NCI-H526 (cell line): ENCODE measurements around the gene NFATC4.
A peak's percentile ranks its signal among the peaks of the same experiment; 100 is the strongest.
"Not testable (repeated sequence)": the region's sequence is repeated elsewhere in the genome, so short reads cannot be mapped to it uniquely, and the experiment has no call there.

Experiments used
- DNase-seq, 2 experiments: peaks; one replicate each; lab custom pipeline; 2025; lab: John Stamatoyannopoulos, UW

Gene NFATC4

DNA sequence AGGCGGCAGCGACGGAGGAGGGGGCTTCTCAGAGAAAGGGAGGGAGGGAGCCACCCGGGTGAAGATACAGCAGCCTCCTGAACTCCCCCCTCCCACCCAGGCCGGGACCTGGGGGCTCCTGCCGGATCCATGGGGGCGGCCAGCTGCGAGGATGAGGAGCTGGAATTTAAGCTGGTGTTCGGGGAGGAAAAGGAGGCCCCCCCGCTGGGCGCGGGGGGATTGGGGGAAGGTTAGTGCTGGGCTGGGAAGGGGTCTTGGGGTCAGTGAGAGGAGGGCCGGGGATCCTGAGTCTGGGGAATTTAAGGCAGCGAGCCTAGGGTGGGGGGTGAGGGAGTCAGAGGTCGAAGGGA, 203 bp downstream of the NFATC4 start:
- no peak for DNase-seq

DNA sequence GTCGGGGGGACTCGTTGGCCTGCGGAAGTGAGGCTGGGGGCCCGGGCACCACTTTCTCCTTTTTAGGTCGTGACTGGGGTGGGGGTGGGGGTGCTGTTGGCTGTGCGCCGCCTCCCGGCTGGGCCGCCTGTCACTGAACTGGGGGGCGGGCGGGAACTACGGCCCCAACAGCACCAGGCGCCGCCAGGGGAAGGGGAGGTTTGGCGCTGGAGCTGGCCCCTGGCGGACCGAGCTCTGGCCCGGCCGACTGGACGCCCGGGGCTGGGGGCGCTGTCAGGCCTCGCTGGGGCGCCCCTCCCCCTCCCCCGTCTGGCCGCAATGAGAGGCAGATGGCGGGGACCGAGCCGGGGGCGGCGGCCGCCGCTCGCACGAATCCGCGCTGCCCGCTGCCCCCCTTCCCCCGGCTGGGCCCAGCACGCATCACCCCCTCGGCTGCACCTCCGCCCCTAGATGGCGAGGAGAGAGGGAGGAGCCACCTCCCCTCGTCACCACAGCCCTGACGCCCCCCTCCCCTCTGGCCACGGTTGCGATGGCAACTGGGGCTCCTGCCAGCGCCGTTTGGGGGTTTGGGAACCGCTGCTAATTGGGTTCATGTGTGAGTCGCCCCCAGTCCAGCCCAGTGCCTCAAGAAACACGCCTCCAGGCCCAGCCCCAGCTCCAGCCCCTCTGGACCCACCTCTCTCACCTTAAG, 723 bp downstream of the NFATC4 start:
- peak; percentile 29 to 62 for DNase-seq

- no peak for DNase-seq
These were observed 1.5 kb downstream of the NFATC4 start for GRCh38 chr14:24369463-24369862.

DNA sequence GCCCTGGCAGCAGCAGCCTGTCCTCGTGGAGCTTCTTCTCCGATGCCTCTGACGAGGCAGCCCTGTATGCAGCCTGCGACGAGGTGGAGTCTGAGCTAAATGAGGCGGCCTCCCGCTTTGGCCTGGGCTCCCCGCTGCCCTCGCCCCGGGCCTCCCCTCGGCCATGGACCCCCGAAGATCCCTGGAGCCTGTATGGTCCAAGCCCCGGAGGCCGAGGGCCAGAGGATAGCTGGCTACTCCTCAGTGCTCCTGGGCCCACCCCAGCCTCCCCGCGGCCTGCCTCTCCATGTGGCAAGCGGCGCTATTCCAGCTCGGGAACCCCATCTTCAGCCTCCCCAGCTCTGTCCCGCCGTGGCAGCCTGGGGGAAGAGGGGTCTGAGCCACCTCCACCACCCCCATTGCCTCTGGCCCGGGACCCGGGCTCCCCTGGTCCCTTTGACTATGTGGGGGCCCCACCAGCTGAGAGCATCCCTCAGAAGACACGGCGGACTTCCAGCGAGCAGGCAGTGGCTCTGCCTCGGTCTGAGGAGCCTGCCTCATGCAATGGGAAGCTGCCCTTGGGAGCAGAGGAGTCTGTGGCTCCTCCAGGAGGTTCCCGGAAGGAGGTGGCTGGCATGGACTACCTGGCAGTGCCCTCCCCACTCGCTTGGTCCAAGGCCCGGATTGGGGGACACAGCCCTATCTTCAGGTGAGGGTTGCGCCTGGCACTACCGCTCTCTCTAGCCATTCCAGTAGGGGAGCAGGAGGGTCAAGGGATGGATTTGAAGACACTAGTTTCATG, 2.1 kb downstream of the NFATC4 start:
- DNase-seq, result peak in 1 of 2 experiments; percentile 40

DNA sequence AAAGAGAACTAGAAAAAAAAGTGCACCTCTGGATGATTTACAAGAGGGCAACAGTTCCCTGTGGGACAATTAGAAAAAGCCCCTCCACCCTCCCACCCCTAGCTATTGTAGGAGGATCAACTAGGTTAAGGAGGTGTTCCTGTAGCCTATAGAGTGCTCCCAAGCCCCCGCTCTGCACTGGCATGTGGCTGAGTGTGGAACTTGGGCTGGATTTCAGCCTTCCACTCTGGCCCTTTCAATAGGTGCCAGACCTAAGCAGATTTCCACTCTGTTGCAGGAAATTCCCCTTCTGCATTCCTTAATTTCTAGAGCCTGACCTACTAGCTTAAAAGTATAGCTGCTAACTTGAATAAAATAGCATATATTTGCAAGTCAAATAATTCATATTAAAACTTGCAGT, 2.8 kb downstream of the NFATC4 start:
- peak; percentile 31 to 52 for DNase-seq

- not testable (repeated sequence) for DNase-seq
These were observed 3.6 kb downstream of the NFATC4 start for GRCh38 chr14:24371605-24372004.

- DNase-seq, result no peak
These were observed 4.9 kb downstream of the NFATC4 start for GRCh38 chr14:24372701-24373416.

- DNase-seq, result no peak
These were observed 8.6 kb downstream of the NFATC4 start for GRCh38 chr14:24376448-24377070.

GRCh38 chr14:24377126-24377525, 9.1 kb downstream of the NFATC4 start:
- no peak for DNase-seq

- DNase-seq, result no peak
These were observed 9.7 kb downstream of the NFATC4 start for GRCh38 chr14:24377657-24378056.

DNA sequence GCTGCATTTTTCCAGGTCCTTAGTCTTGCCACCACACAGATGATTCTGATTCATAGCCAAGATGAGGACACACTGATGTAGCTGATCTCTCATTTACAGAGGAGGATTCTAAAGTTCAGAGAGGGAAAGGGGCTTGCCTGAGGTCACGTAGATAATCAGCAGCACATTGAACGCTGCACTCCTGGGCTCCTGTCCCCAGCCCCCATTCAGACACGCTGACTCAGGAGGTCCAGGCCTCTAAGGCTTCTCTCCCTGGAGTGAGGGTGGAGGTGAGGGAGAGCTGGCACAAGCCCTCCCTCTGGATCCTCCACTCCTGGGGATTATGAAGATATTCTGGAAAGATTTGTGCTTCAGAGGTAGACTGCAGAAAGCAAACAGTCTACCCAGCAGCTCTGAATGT, 10.3 kb downstream of the NFATC4 start:
- DNase-seq, result no peak

- no peak for DNase-seq
These were observed 11.3 kb downstream of the NFATC4 start for GRCh38 chr14:24378981-24379906.

GRCh38 chr14:24379907-24380730, 12.1 kb downstream of the NFATC4 start:
- DNase-seq, result no peak

- no peak for DNase-seq
These were observed 13.5 kb downstream of the NFATC4 start for GRCh38 chr14:24381363-24382063.

DNA sequence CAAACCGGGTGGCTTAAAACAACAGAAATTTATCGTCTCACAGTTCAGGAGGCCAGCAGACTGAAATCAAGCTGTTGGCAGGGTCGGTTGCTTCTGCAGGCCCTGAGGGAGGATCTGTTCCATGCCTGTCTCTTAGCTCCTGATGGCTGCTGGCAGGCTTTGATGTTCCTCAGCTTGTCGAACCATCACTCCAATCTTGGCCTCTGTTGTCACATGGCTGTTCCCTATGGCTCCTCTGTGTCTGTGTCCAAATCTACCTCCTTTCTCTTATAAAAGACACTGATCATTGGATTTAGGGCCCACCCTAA, 14.0 kb downstream of the NFATC4 start:
- DNase-seq, result no peak

- DNase-seq, result no peak
These were observed 16.2 kb downstream of the NFATC4 start for GRCh38 chr14:24384169-24384568.

DNA sequence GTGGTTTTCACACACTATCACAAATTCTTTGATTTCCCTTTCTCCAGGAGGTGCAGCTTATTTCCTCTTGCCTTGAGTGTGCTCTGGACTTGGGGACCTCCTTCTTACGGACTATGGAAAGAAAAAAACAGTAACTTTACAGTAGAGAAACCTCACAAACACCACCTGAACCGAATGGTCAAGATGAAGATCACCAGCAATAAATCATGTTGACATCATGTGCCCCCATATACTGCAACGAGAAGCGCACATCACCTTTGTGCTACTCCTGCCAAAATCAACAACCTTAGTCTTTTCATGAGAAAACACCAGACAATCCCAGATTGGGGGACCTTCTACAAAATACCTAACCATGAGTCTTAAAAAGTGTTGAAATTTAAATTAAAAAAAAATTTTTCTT, 17.5 kb downstream of the NFATC4 start:
- DNase-seq, result no peak

- DNase-seq, result no peak
These were observed 19.0 kb downstream of the NFATC4 start for GRCh38 chr14:24387009-24387345.

DNA sequence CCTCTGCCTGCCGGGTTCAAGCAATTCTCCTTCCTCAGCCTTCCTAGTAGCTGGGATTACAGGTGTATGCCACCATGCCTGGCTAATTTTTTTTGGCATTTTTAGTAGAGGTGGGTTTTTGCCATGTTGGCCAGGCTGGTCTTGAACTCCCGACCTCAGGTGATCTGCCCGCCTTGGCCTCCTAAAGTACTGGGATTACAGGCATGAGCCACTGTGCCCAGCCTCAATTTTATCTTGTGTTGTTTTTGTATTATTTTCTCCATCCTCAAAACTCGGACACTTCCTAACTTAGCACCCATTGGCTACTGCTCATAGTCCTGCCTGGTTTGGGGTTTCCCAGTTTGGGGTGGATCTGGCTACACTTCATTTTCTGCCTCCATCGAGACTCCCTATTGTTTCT, 19.6 kb downstream of the NFATC4 start:
- DNase-seq, result not testable (repeated sequence)

- no peak for DNase-seq
These were observed 20.6 kb downstream of the NFATC4 start for GRCh38 chr14:24388474-24389179.
